HL-60 (cell line): ENCODE measurements around the gene SRBD1.

Source experiments
- CTCF ChIP-seq: IDR thresholded peaks from one replicate; pipeline ENCODE4 v1.5.1; 2011; ENCODE audit warnings: low read length, control low read depth, inconsistent platforms; ENCODE audit not compliant: insufficient read depth
- TF ChIP-seq, protein P1 (sequence below): IDR thresholded peaks from 2 replicates; pipeline ENCODE4 v1.6.1; 2012; ENCODE audit warnings: low read depth; ENCODE audit not compliant: insufficient replicate concordance

- TF ChIP-seq CTCF, result peak; percentile 76
- TF ChIP-seq, protein P1, sequence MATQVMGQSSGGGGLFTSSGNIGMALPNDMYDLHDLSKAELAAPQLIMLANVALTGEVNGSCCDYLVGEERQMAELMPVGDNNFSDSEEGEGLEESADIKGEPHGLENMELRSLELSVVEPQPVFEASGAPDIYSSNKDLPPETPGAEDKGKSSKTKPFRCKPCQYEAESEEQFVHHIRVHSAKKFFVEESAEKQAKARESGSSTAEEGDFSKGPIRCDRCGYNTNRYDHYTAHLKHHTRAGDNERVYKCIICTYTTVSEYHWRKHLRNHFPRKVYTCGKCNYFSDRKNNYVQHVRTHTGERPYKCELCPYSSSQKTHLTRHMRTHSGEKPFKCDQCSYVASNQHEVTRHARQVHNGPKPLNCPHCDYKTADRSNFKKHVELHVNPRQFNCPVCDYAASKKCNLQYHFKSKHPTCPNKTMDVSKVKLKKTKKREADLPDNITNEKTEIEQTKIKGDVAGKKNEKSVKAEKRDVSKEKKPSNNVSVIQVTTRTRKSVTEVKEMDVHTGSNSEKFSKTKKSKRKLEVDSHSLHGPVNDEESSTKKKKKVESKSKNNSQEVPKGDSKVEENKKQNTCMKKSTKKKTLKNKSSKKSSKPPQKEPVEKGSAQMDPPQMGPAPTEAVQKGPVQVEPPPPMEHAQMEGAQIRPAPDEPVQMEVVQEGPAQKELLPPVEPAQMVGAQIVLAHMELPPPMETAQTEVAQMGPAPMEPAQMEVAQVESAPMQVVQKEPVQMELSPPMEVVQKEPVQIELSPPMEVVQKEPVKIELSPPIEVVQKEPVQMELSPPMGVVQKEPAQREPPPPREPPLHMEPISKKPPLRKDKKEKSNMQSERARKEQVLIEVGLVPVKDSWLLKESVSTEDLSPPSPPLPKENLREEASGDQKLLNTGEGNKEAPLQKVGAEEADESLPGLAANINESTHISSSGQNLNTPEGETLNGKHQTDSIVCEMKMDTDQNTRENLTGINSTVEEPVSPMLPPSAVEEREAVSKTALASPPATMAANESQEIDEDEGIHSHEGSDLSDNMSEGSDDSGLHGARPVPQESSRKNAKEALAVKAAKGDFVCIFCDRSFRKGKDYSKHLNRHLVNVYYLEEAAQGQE, result no peak
Observed at GRCh38 chr2:45585267-45585861, 25.7 kb downstream of the SRBD1 start.
